PC-9 (cell line): Measurements from ENCODE around the gene USP17L11.
"Not testable (repeated sequence)": the region's sequence is repeated elsewhere in the genome, so short reads cannot be mapped to it uniquely, and the experiment has no call there.

Experiments
- CTCF ChIP-seq: fragments of 200-600 bp; sonication (generic); conservative IDR thresholded peaks from 2 replicates; pipeline ENCODE4 v1.6.1; 2017; ENCODE audit warnings: mixed run types, antibody characterized with exemption, mild to moderate bottlenecking, moderate library complexity
- EZH2 ChIP-seq: fragments of 200-600 bp; sonication (generic); IDR thresholded peaks from 2 replicates; pipeline ENCODE4 v1.8.0; 2017; ENCODE audit warnings: antibody characterized with exemption, low read depth

DNA sequence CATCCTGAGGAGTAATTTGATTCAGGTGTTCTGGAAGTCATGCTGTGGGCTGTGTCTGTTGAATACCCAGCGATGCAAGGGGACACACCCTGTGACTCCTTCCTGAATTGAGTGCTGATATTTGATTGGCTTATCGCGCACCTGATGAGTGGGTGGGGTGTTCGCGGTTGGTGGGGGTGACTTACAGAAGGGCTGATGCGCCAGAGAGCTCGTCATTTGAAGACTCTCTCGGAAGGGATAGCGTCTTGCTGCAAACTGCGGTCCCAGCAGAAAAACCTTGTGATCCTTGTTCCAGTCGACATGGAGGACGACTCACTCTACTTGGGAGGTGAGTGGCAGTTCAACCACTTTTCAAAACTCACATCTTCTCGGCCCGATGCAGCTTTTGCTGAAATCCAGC is at the start of gene USP17L11:
- not testable (repeated sequence) for TF ChIP-seq CTCF, EZH2
